SK-N-SH treated with all-trans-retinoic acid at 6 μM for 48 hours (cell line): ENCODE data around the gene FAM43B.

Source experiments
- ATAC-seq: fragments of 200-7000 bp; cut with Tn5 transposase; 3 replicates; pipeline ENCODE4 v1.9.1; 2020; ENCODE audit warnings: mild to moderate bottlenecking, moderate library complexity
- ARNTL ChIP-seq: fragments of 450-650 bp; formaldehyde crosslinking; IDR thresholded peaks from 2 replicates; pipeline ENCODE4 v1.5.0; 2020; ENCODE audit warnings: low read depth, mild to moderate bottlenecking, moderate library complexity, borderline replicate concordance
- BACH2 ChIP-seq: fragments of 250-450 bp; sonication (Bioruptor Pico); IDR thresholded peaks from 2 replicates; pipeline ENCODE4 v1.9.0; 2021; ENCODE audit warnings: mild to moderate bottlenecking, borderline replicate concordance
- GLIS3 ChIP-seq: fragments of 250-450 bp; sonication (Bioruptor Pico); IDR thresholded peaks from 2 replicates; pipeline ENCODE4 v1.5.0; 2020; ENCODE audit warnings: mild to moderate bottlenecking, moderate library complexity
- ISL1 ChIP-seq: fragments of 250-450 bp; sonication (Bioruptor Pico); IDR thresholded peaks from 2 replicates; pipeline ENCODE4 v2.1.2; 2022; ENCODE audit warnings: mild to moderate bottlenecking, moderate library complexity
- OSR1 ChIP-seq: fragments of 250-450 bp; sonication (Bioruptor Pico); IDR thresholded peaks from 2 replicates; pipeline ENCODE4 v1.8.0; 2022; ENCODE audit warnings: moderate library complexity, mild to moderate bottlenecking, inconsistent platforms
- PPARA ChIP-seq: fragments of 250-450 bp; sonication (Bioruptor Pico); IDR thresholded peaks from 2 replicates; pipeline ENCODE4 v1.5.0; 2020; ENCODE audit warnings: mild to moderate bottlenecking, borderline replicate concordance
- RARB ChIP-seq: fragments of 250-450 bp; sonication (Bioruptor Pico); IDR thresholded peaks from 2 replicates; pipeline ENCODE4 v1.8.0; 2021; ENCODE audit warnings: mild to moderate bottlenecking, moderate library complexity
- SNAI2 ChIP-seq: fragments of 250-450 bp; sonication (Bioruptor Pico); IDR thresholded peaks from 2 replicates; pipeline ENCODE4 v1.5.0; 2020; ENCODE audit warnings: mild to moderate bottlenecking, moderate library complexity
- TCF4 ChIP-seq: fragments of 250-450 bp; sonication (Bioruptor Pico); IDR thresholded peaks from 2 replicates; pipeline ENCODE4 v1.8.0; 2021; ENCODE audit warnings: mild to moderate bottlenecking, moderate library complexity, borderline replicate concordance
- TOX ChIP-seq: fragments of 250-450 bp; sonication (Bioruptor Pico); IDR thresholded peaks from 2 replicates; pipeline ENCODE4 v1.8.0; 2021; ENCODE audit warnings: mild to moderate bottlenecking, moderate library complexity, borderline replicate concordance
- ZC3H10 ChIP-seq: fragments of 250-450 bp; sonication (Bioruptor Pico); IDR thresholded peaks from 2 replicates; pipeline ENCODE4 v1.5.1; 2021; ENCODE audit warnings: mild to moderate bottlenecking, moderate library complexity
- ZFP3 ChIP-seq: fragments of 250-450 bp; sonication (Bioruptor Pico); IDR thresholded peaks from 2 replicates; pipeline ENCODE4 v1.5.0; 2020; ENCODE audit warnings: mild to moderate bottlenecking, moderate library complexity
- ZFP30 ChIP-seq: fragments of 450-650 bp; formaldehyde crosslinking; IDR thresholded peaks from 2 replicates; pipeline ENCODE4 v1.5.0; 2022; ENCODE audit warnings: mild to moderate bottlenecking, moderate library complexity
- ZNF70 ChIP-seq: fragments of 450-650 bp; formaldehyde crosslinking; IDR thresholded peaks from 2 replicates; pipeline ENCODE4 v1.5.0; 2020; ENCODE audit warnings: mild to moderate bottlenecking, moderate library complexity
- TF ChIP-seq, protein P1 (sequence below): fragments of 250-450 bp; sonication (Bioruptor Pico); IDR thresholded peaks from 2 replicates; pipeline ENCODE4 v1.8.0; 2020; ENCODE audit warnings: mild to moderate bottlenecking, moderate library complexity, borderline replicate concordance
- TF ChIP-seq, protein P2 (sequence below): fragments of 250-450 bp; sonication (Bioruptor Pico); IDR thresholded peaks from 2 replicates; pipeline ENCODE4 v1.5.0; 2020; ENCODE audit warnings: mild to moderate bottlenecking, moderate library complexity
- TF ChIP-seq, protein P3 (sequence below): fragments of 250-450 bp; sonication (Bioruptor Pico); IDR thresholded peaks from 2 replicates; pipeline ENCODE4 v1.5.1; 2021; ENCODE audit warnings: mild to moderate bottlenecking, moderate library complexity
- TF ChIP-seq, protein P4 (sequence below): fragments of 250-450 bp; sonication (Bioruptor Pico); IDR thresholded peaks from 2 replicates; pipeline ENCODE4 v1.5.1; 2020; ENCODE audit warnings: low read depth, mild to moderate bottlenecking, moderate library complexity
- TF ChIP-seq, protein P5 (sequence below): fragments of 250-450 bp; sonication (Bioruptor Pico); IDR thresholded peaks from 2 replicates; pipeline ENCODE4 v1.8.0; 2021; ENCODE audit warnings: low read depth, mild to moderate bottlenecking, moderate library complexity, borderline replicate concordance

FAM43B gene

DNA sequence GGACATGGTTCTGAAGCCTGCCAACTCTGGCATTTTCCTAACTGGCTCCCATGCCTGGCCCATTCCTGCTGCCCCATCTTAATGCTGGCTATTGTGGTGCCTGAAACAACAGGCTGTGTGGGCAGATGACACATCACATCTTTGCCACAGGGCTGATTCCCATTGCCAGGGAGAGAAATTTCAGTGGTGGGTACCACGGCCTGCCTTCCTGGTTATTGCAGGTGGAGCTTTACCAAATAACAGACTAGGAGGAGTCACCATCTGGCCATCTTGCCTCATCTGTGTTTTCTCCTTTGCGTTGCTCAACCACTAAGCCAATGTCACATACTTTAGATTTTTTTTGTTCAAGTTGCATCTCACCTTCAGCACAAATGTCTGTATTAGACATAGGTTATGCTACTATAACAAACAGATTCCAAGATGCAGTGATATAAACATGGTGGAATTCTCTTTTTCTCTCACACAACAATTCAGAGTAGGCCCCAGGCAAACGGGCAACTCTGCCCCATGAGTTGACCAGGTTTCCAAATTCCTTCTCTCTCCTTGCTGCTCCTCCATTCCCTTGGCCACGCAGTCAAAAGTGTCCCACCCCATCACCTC lies 50.6 kb downstream of the FAM43B start:
- TF ChIP-seq TOX = no peak
- TF ChIP-seq, protein P1, sequence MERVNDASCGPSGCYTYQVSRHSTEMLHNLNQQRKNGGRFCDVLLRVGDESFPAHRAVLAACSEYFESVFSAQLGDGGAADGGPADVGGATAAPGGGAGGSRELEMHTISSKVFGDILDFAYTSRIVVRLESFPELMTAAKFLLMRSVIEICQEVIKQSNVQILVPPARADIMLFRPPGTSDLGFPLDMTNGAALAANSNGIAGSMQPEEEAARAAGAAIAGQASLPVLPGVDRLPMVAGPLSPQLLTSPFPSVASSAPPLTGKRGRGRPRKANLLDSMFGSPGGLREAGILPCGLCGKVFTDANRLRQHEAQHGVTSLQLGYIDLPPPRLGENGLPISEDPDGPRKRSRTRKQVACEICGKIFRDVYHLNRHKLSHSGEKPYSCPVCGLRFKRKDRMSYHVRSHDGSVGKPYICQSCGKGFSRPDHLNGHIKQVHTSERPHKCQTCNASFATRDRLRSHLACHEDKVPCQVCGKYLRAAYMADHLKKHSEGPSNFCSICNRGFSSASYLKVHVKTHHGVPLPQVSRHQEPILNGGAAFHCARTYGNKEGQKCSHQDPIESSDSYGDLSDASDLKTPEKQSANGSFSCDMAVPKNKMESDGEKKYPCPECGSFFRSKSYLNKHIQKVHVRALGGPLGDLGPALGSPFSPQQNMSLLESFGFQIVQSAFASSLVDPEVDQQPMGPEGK (CRISPR knock-in tag) = no peak
- TF ChIP-seq, protein P2, sequence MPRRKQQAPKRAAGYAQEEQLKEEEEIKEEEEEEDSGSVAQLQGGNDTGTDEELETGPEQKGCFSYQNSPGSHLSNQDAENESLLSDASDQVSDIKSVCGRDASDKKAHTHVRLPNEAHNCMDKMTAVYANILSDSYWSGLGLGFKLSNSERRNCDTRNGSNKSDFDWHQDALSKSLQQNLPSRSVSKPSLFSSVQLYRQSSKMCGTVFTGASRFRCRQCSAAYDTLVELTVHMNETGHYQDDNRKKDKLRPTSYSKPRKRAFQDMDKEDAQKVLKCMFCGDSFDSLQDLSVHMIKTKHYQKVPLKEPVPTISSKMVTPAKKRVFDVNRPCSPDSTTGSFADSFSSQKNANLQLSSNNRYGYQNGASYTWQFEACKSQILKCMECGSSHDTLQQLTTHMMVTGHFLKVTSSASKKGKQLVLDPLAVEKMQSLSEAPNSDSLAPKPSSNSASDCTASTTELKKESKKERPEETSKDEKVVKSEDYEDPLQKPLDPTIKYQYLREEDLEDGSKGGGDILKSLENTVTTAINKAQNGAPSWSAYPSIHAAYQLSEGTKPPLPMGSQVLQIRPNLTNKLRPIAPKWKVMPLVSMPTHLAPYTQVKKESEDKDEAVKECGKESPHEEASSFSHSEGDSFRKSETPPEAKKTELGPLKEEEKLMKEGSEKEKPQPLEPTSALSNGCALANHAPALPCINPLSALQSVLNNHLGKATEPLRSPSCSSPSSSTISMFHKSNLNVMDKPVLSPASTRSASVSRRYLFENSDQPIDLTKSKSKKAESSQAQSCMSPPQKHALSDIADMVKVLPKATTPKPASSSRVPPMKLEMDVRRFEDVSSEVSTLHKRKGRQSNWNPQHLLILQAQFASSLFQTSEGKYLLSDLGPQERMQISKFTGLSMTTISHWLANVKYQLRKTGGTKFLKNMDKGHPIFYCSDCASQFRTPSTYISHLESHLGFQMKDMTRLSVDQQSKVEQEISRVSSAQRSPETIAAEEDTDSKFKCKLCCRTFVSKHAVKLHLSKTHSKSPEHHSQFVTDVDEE (CRISPR knock-in tag) = no peak
- TF ChIP-seq OSR1 (CRISPR knock-in tag) = no peak
- TF ChIP-seq, protein P3, sequence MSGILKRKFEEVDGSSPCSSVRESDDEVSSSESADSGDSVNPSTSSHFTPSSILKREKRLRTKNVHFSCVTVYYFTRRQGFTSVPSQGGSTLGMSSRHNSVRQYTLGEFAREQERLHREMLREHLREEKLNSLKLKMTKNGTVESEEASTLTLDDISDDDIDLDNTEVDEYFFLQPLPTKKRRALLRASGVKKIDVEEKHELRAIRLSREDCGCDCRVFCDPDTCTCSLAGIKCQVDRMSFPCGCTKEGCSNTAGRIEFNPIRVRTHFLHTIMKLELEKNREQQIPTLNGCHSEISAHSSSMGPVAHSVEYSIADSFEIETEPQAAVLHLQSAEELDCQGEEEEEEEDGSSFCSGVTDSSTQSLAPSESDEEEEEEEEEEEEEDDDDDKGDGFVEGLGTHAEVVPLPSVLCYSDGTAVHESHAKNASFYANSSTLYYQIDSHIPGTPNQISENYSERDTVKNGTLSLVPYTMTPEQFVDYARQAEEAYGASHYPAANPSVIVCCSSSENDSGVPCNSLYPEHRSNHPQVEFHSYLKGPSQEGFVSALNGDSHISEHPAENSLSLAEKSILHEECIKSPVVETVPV = no peak
- TF ChIP-seq PPARA (CRISPR knock-in tag) = no peak
- ATAC-seq = no peak

DNA sequence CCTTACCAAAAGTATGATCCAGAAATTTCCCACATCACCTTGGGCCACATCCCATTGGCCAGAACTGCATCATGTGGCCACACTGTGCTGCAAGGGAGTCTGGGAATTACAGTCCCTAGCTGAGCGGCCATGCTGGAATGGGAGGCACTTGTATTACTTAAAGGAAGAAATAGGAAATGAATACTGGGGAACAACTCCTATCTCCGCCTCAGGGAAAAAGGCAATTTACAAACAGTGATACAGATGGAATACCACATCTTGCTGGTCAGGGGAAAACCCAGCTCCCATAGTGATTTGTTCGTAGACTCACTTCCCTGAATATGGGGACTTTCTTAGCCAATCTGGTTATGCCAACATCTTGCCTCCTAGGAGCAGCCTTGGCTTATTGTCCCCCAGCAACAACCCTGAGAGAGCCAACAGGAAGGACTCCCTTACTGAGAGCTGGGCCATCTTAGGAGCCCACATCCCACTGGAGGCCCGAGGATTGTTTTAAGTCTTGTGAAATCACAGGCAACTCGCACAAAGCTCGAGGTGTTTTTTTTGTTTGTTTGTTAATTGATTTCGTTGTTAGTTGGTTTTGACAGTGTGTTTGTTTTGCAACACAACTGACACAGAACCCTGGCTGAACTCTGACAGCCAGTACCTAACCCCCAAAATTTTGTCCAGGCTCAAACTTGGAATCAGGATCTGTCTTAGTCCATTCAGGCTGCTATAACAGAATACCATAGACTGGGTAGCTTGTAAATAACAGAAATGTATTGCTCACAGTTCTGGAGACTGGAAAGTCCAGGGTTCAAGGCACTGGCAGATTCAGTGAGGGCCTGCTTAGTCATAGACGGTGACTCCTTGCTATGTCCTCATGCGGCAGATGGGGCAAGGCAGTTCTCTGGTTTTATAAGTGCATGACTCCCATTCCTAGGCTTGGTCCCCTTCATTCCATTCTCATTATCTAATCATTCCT lies 51.4 kb downstream of the FAM43B start:
- ATAC-seq = peak; percentile 84
- TF ChIP-seq, protein P4, sequence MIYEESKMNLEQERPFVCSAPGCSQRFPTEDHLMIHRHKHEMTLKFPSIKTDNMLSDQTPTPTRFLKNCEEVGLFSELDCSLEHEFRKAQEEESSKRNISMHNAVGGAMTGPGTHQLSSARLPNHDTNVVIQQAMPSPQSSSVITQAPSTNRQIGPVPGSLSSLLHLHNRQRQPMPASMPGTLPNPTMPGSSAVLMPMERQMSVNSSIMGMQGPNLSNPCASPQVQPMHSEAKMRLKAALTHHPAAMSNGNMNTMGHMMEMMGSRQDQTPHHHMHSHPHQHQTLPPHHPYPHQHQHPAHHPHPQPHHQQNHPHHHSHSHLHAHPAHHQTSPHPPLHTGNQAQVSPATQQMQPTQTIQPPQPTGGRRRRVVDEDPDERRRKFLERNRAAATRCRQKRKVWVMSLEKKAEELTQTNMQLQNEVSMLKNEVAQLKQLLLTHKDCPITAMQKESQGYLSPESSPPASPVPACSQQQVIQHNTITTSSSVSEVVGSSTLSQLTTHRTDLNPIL (CRISPR knock-in tag) = no peak
- TF ChIP-seq, protein P1 (CRISPR knock-in tag) = no peak
- TF ChIP-seq ZNF70 = no peak
- no peak for TF ChIP-seq TCF4
- TF ChIP-seq, protein P3 = no peak
- no peak for TF ChIP-seq ZFP30 (CRISPR knock-in tag)
- no peak for TF ChIP-seq RARB (CRISPR knock-in tag)
- TF ChIP-seq ARNTL (CRISPR knock-in tag) = no peak
- no peak for TF ChIP-seq OSR1 (CRISPR knock-in tag)
- no peak for TF ChIP-seq BACH2 (CRISPR knock-in tag)
- TF ChIP-seq GLIS3 = no peak
- no peak for TF ChIP-seq ISL1 (CRISPR knock-in tag)
- no peak for TF ChIP-seq SNAI2 (CRISPR knock-in tag)
- no peak for TF ChIP-seq ZFP3 (CRISPR knock-in tag)
- TF ChIP-seq, protein P5, sequence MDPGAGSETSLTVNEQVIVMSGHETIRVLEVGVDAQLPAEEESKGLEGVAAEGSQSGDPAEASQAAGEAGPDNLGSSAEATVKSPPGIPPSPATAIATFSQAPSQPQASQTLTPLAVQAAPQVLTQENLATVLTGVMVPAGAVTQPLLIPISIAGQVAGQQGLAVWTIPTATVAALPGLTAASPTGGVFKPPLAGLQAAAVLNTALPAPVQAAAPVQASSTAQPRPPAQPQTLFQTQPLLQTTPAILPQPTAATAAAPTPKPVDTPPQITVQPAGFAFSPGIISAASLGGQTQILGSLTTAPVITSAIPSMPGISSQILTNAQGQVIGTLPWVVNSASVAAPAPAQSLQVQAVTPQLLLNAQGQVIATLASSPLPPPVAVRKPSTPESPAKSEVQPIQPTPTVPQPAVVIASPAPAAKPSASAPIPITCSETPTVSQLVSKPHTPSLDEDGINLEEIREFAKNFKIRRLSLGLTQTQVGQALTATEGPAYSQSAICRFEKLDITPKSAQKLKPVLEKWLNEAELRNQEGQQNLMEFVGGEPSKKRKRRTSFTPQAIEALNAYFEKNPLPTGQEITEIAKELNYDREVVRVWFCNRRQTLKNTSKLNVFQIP (CRISPR knock-in tag) = no peak
- TF ChIP-seq ZC3H10 (CRISPR knock-in tag) = no peak
